IMR-90 (cell line): Measurements from ENCODE around the gene CALML3. TPM values are rescaled to one million over a fixed set of nuclear protein-coding genes. Genes with fewer than 3 reads are reported as not detected.

Source experiments
- ATAC-seq: fragments of 200-7000 bp; cut with Tn5 transposase; 2 replicates; pipeline ENCODE4 v1.9.1; 2020; ENCODE audit warnings: low read depth, mild to moderate bottlenecking, moderate library complexity
- BruUV-seq: library from RNA; stranded (reverse); fragments of 400-500 nt; replicated peaks from 2 replicates; lab custom pipeline; 2021; lab: Mats Ljungman, UMichigan
- CTCF ChIA-PET: fragments of 300-600 bp; formaldehyde crosslinking; extraction: SDS; loops from one replicate; lab custom pipeline; 2021; ENCODE audit warnings: antibody characterized with exemption; lab: Yijun Ruan, JAX
- POLR2A ChIA-PET: fragments of 300-600 bp; sonication (Branson Sonifier 250); formaldehyde crosslinking; loops from one replicate; lab custom pipeline; 2022; ENCODE audit warnings: antibody characterized with exemption; ENCODE audit not compliant: unreplicated experiment; lab: Charles Lee
- DNase-seq: peaks from one replicate; pipeline ENCODE4 v3.0.0; 2013
- H2AFZ ChIP-seq: replicated peaks from 2 replicates; pipeline ENCODE3; 2013; ENCODE audit warnings: low read length, mild to moderate bottlenecking; ENCODE audit not compliant: poor library complexity
- H2AK5ac ChIP-seq: 2 replicates; pipeline ENCODE4 v1.6.1; 2013; ENCODE audit warnings: low read depth, low read length, inconsistent platforms
- H2AK9ac ChIP-seq: replicated peaks from 2 replicates; pipeline ENCODE3; 2013; ENCODE audit warnings: mild to moderate bottlenecking, low read depth, low read length, moderate library complexity; ENCODE audit not compliant: poor library complexity
- H2BK120ac ChIP-seq: 2 replicates; pipeline ENCODE4 v1.6.1; 2013; ENCODE audit warnings: low read depth, low read length, inconsistent platforms
- H2BK15ac ChIP-seq: 3 replicates; pipeline ENCODE4 v1.6.1; 2013; ENCODE audit warnings: low read depth, low read length, inconsistent platforms
- H2BK20ac ChIP-seq: 2 replicates; pipeline ENCODE4 v1.6.1; 2013; ENCODE audit warnings: low read depth, mild to moderate bottlenecking, inconsistent platforms, low read length, moderate library complexity
- H2BK5ac ChIP-seq: 2 replicates; pipeline ENCODE4 v1.6.1; 2013; ENCODE audit warnings: mild to moderate bottlenecking, low read depth, low read length, inconsistent platforms; ENCODE audit not compliant: poor library complexity, severe bottlenecking
- H3K14ac ChIP-seq: replicated peaks from 2 replicates; pipeline ENCODE4 v1.6.1; 2013; ENCODE audit warnings: low read depth, low read length, inconsistent platforms
- H3K18ac ChIP-seq: 2 replicates; pipeline ENCODE4 v1.6.1; 2013; ENCODE audit warnings: low read depth, low read length, control low read depth
- H3K23ac ChIP-seq: 2 replicates; pipeline ENCODE4 v1.6.1; 2013; ENCODE audit warnings: low read depth, low read length, inconsistent platforms
- H3K27ac ChIP-seq: 2 replicates; pipeline ENCODE4 v1.5.1; 2013; ENCODE audit warnings: mild to moderate bottlenecking, control low read depth, low read length; ENCODE audit not compliant: insufficient read depth
- H3K27me3 ChIP-seq: 2 replicates; pipeline ENCODE4 v1.6.1; 2013; ENCODE audit warnings: low read length; ENCODE audit not compliant: control insufficient read depth, insufficient read depth
- H3K36me3 ChIP-seq: 2 replicates; pipeline ENCODE4 v1.6.1; 2013; ENCODE audit warnings: low read length, mixed read lengths; ENCODE audit not compliant: control insufficient read depth, insufficient read depth
- H3K4ac ChIP-seq: 2 replicates; pipeline ENCODE4 v1.6.1; 2013; ENCODE audit warnings: low read depth, low read length, inconsistent platforms
- H3K4me1 ChIP-seq: 2 replicates; pipeline ENCODE4 v1.6.1; 2013; ENCODE audit warnings: low read length, mixed read lengths; ENCODE audit not compliant: control insufficient read depth, insufficient read depth
- H3K4me2 ChIP-seq: 2 replicates; pipeline ENCODE4 v1.6.1; 2013; ENCODE audit warnings: low read depth, mild to moderate bottlenecking, control low read depth, low read length, moderate library complexity
- H3K4me3 ChIP-seq: 2 replicates; pipeline ENCODE4 v1.5.1; 2013; ENCODE audit warnings: low read depth, mild to moderate bottlenecking, control low read depth, low read length, moderate library complexity; ENCODE audit not compliant: insufficient read depth
- H3K56ac ChIP-seq: 2 replicates; pipeline ENCODE4 v1.6.1; 2013; ENCODE audit warnings: low read length, inconsistent platforms; ENCODE audit not compliant: insufficient read depth; ENCODE audit errors: extremely low read depth
- H3K79me1 ChIP-seq, 2 experiments: 2 replicates each; pipeline ENCODE4 v1.6.1; 2013; ENCODE audit warnings: low read length in 2 of 2, inconsistent platforms in 1 of 2, low read depth in 1 of 2
- H3K9ac ChIP-seq: 2 replicates; pipeline ENCODE4 v1.6.1; 2013; ENCODE audit warnings: low read depth, low read length, control low read depth
- H3K9me1 ChIP-seq: 2 replicates; pipeline ENCODE4 v1.6.1; 2013; ENCODE audit warnings: low read length, inconsistent platforms; ENCODE audit not compliant: insufficient read depth
- H3K9me3 ChIP-seq: 2 replicates; pipeline ENCODE4 v1.6.1; 2013; ENCODE audit warnings: low read length; ENCODE audit not compliant: control insufficient read depth, insufficient read depth
- H4K20me1 ChIP-seq: 2 replicates; pipeline ENCODE4 v1.6.1; 2013; ENCODE audit warnings: low read length, inconsistent platforms; ENCODE audit not compliant: insufficient read depth
- H4K5ac ChIP-seq: 2 replicates; pipeline ENCODE4 v1.6.1; 2013; ENCODE audit warnings: mild to moderate bottlenecking, low read depth, low read length, control low read depth
- H4K8ac ChIP-seq, 2 experiments: 2 replicates each; pipeline ENCODE4 v1.6.1; 2013; ENCODE audit warnings: low read depth in 2 of 2, low read length in 2 of 2, control low read depth in 1 of 2, inconsistent platforms in 1 of 2
- H4K91ac ChIP-seq: 2 replicates; pipeline ENCODE4 v1.6.1; 2013; ENCODE audit warnings: low read depth, low read length, inconsistent platforms; ENCODE audit not compliant: insufficient read depth
- CEBPB ChIP-seq: IDR thresholded peaks from 2 replicates; pipeline ENCODE4 v1.6.1; 2012; ENCODE audit warnings: low read depth, low read length, improper control_type of control experiment
- CHD1 ChIP-seq: IDR thresholded peaks from 2 replicates; pipeline ENCODE4 v1.6.1; 2012; ENCODE audit warnings: low read depth, low read length, improper control_type of control experiment
- CTCF ChIP-seq: conservative IDR thresholded peaks from 2 replicates; pipeline ENCODE4 v1.5.1; 2012; ENCODE audit warnings: mild to moderate bottlenecking, low read depth, low read length, improper control_type of control experiment
- FOS ChIP-seq: fragments of 150-350 bp; IDR thresholded peaks from 2 replicates; pipeline ENCODE4 v1.6.1; 2016; ENCODE audit warnings: low read depth, low read length
- MAFK ChIP-seq: IDR thresholded peaks from 2 replicates; pipeline ENCODE4 v1.6.1; 2012; ENCODE audit warnings: low read depth, low read length, improper control_type of control experiment
- MAZ ChIP-seq: IDR thresholded peaks from 2 replicates; pipeline ENCODE4 v1.6.1; 2012; ENCODE audit warnings: low read depth, mild to moderate bottlenecking, low read length, improper control_type of control experiment, moderate library complexity, borderline replicate concordance
- MXI1 ChIP-seq: IDR thresholded peaks from 2 replicates; pipeline ENCODE4 v1.6.1; 2012; ENCODE audit warnings: low read depth, mild to moderate bottlenecking, low read length, moderate library complexity, borderline replicate concordance
- NFE2L2 ChIP-seq: fragments of 150-350 bp; IDR thresholded peaks from 2 replicates; pipeline ENCODE4 v1.6.1; 2016; ENCODE audit warnings: low read depth, mild to moderate bottlenecking, low read length
- POLR2A ChIP-seq: IDR thresholded peaks from 2 replicates; pipeline ENCODE4 v1.6.1; 2012; ENCODE audit warnings: mild to moderate bottlenecking, low read depth, low read length
- RAD21 ChIP-seq: IDR thresholded peaks from 2 replicates; pipeline ENCODE4 v1.6.1; 2012; ENCODE audit warnings: low read length, improper control_type of control experiment
- RCOR1 ChIP-seq: IDR thresholded peaks from 2 replicates; pipeline ENCODE4 v1.6.1; 2012; ENCODE audit warnings: mild to moderate bottlenecking, low read length, improper control_type of control experiment; ENCODE audit not compliant: insufficient replicate concordance
- RFX5 ChIP-seq: IDR thresholded peaks from 2 replicates; pipeline ENCODE4 v1.8.0; 2012; ENCODE audit warnings: low read depth, mild to moderate bottlenecking, low read length, moderate library complexity
- SMC3 ChIP-seq: fragments of 150-350 bp; IDR thresholded peaks from 2 replicates; pipeline ENCODE4 v1.6.1; 2016; ENCODE audit warnings: low read depth, mild to moderate bottlenecking, antibody characterized with exemption, low read length, moderate library complexity
- WGBS, 2 experiments: methylation state at CpG; one replicate each; pipeline versions ENCODE4 v1.1.5 to v1.1.7; 2013; ENCODE audit warnings: missing lambda C conversion rate in 2 of 2; ENCODE audit not compliant: insufficient read length in 1 of 2; ENCODE audit errors: extremely low coverage in 2 of 2; 5-methylcytosine and 5-hydroxymethylcytosine counted together
- dilution Hi-C: fragments of 300-500 bp; cut with HindIII; formaldehyde crosslinking; loops from one replicate; pipeline ENCODE4 v1.14.3; 2018; ENCODE audit warnings: low sequenced_read_pairs; ENCODE audit not compliant: unreplicated experiment
- in situ Hi-C: fragments of 300-500 bp; cut with MboI; formaldehyde crosslinking; loops from 3 replicates; pipeline ENCODE4 v1.14.3; 2019; ENCODE audit warnings: low sequenced_read_pairs, inconsistent platforms, mixed read lengths
- intact Hi-C: fragments of 100-400 bp; cut with micrococcal nuclease; formaldehyde crosslinking; loops from 2 replicates; pipeline ENCODE4 v1.10.0; 2022
- polyA plus RNA-seq, 3 experiments: library from polyadenylated mRNA; depleted of rRNA; stranded (reverse); fragments of >200 nt; gene quantifications; 2 replicates each; pipeline ENCODE4 v1.2.3, GENCODE V29; 2012; ENCODE audit warnings: low replicate concordance in 1 of 3
- total RNA-seq: library from RNA; depleted of rRNA; stranded (reverse); fragments of >200 nt; gene quantifications from 2 replicates; pipeline ENCODE4 v1.2.3, GENCODE V29; 2012
- TF ChIP-seq, protein P1 (sequence below): fragments of 150-350 bp; IDR thresholded peaks from 2 replicates; pipeline ENCODE4 v1.6.1; 2017; ENCODE audit warnings: mild to moderate bottlenecking, antibody characterized with exemption, low read length, low read depth
- TF ChIP-seq, protein P2 (sequence below): fragments of 150-350 bp; IDR thresholded peaks from 2 replicates; pipeline ENCODE4 v1.6.1; 2016; ENCODE audit warnings: low read depth, mild to moderate bottlenecking, low read length, moderate library complexity, borderline replicate concordance

Gene CALML3
- total and polyA plus RNA-seq, 2 of the 4 experiments (the other 2 are of a cell fraction), result not detected

- Histone ChIP-seq H4K20me1 (no peaks in the 10 kb centered on the region), H3K9me3 (no peaks in the 10 kb centered on the region), H2AFZ (no peak overlapping the region), H4K8ac (no peak overlapping the region), H3K14ac (no peak overlapping the region), H3K27me3 (peaks cover 21% of the 10 kb centered on the region), H4K5ac (no peak overlapping the region), H2BK5ac (no peak overlapping the region), H3K27ac (no peak overlapping the region), H2BK15ac (no peak overlapping the region), H3K9me1 (no peaks in the 10 kb centered on the region), H3K56ac (no peak overlapping the region), H4K91ac (no peak overlapping the region), H3K4ac (no peak overlapping the region), H2AK5ac (no peak overlapping the region), H2BK120ac (no peak overlapping the region), H3K4me2 (no peak overlapping the region), H3K9ac (no peak overlapping the region), H3K36me3 (no peaks in the 10 kb centered on the region), H3K4me1 (no peaks in the 10 kb centered on the region), H2AK9ac (no peak overlapping the region), H3K18ac (no peak overlapping the region), H3K23ac (no peak overlapping the region), H2BK20ac (no peak overlapping the region), H3K79me1 (no peaks in the 10 kb centered on the region), H3K4me3 (no peak overlapping the region)
- DNase-seq (no peak), ATAC-seq (no peak)
- no CpG with 5 or more reads among the region's 9 CpGs for WGBS, 2 experiments
- TF ChIP-seq RCOR1, result no peak
- TF ChIP-seq CEBPB, result no peak
- TF ChIP-seq, protein P1, sequence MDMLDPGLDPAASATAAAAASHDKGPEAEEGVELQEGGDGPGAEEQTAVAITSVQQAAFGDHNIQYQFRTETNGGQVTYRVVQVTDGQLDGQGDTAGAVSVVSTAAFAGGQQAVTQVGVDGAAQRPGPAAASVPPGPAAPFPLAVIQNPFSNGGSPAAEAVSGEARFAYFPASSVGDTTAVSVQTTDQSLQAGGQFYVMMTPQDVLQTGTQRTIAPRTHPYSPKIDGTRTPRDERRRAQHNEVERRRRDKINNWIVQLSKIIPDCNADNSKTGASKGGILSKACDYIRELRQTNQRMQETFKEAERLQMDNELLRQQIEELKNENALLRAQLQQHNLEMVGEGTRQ, result no peak
- no peak for TF ChIP-seq SMC3
- TF ChIP-seq RAD21, result no peak
- TF ChIP-seq CTCF, result no peak
- no peak for TF ChIP-seq RFX5
- TF ChIP-seq MXI1, result no peak
- no peak for TF ChIP-seq FOS
- TF ChIP-seq POLR2A, result no peak
- no peak for TF ChIP-seq CHD1
- no peak for TF ChIP-seq MAFK
- no peak for TF ChIP-seq MAZ
- TF ChIP-seq, protein P2, sequence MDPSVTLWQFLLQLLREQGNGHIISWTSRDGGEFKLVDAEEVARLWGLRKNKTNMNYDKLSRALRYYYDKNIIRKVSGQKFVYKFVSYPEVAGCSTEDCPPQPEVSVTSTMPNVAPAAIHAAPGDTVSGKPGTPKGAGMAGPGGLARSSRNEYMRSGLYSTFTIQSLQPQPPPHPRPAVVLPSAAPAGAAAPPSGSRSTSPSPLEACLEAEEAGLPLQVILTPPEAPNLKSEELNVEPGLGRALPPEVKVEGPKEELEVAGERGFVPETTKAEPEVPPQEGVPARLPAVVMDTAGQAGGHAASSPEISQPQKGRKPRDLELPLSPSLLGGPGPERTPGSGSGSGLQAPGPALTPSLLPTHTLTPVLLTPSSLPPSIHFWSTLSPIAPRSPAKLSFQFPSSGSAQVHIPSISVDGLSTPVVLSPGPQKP, result no peak
- no peak for TF ChIP-seq NFE2L2
- intact Hi-C loops, result no loop called here
- ChIA-PET CTCF (no interaction called here), POLR2A (no interaction called here)
- dilution Hi-C loops, result no loop called here
- in situ Hi-C loops, result no loop called here
- BruUV-seq, result no TSS peak
These were observed 15.5 kb upstream of the CALML3 start for GRCh38 chr10:5509236-5509635.
